GM06990 (cell line): ENCODE measurements around the gene SUCNR1.

ENCODE experiments used
- DNase-seq: peaks from one replicate; pipeline ENCODE4 v3.0.0-alpha.2; 2011; ENCODE audit not compliant: insufficient read length; ENCODE audit errors: extremely low read depth
- H3K27me3 ChIP-seq: replicated peaks from 2 replicates; pipeline ENCODE4 v1.6.0; 2011; ENCODE audit warnings: low read length; ENCODE audit not compliant: control insufficient read depth, insufficient read depth
- H3K36me3 ChIP-seq: 2 replicates; pipeline ENCODE4 v1.5.1; 2011; ENCODE audit warnings: low read length; ENCODE audit not compliant: control insufficient read depth, insufficient read depth
- H3K4me3 ChIP-seq: replicated peaks from 2 replicates; pipeline ENCODE4 v1.5.1; 2011; ENCODE audit warnings: low read depth, mild to moderate bottlenecking, control low read depth, low read length
- CTCF ChIP-seq: IDR thresholded peaks from 2 replicates; pipeline ENCODE4 v1.5.1; 2011; ENCODE audit warnings: low read length, control low read depth, mild to moderate bottlenecking, inconsistent platforms; ENCODE audit not compliant: insufficient read depth, poor library complexity, severe bottlenecking

SUCNR1 gene

DNA sequence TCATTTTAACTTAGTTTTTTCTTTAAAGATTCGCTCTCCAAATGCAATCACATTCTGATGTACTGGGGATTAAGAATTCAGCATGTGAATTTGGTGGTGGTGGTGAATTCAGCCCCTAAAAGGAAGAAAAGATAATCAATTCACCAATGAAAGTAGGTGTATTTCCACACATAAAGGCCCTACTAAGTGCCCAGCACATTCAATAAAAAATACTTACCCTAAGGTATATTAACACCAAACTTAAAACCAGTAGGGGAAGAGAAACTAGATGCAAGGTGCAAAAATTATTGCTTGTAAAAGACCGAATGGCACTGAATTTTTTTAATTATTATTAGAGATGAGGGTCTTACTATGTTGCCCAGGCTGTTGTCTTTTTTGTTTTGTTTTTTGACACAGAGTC, 16.8 kb upstream of the SUCNR1 start:
- DNase-seq = no peak
- TF ChIP-seq CTCF = no peak
- Histone ChIP-seq H3K4me3 (no peak overlapping the region), H3K36me3 (no peaks in the 10 kb centered on the region), H3K27me3 (no peaks in the 10 kb centered on the region)

GRCh38 chr3:151859233-151859673, 14.2 kb upstream of the SUCNR1 start:
- DNase-seq = no peak
- no peak overlapping the region for H3K4me3 ChIP-seq
- no peaks in the 10 kb centered on the region for H3K27me3 ChIP-seq
- H3K36me3 ChIP-seq = no peaks in the 10 kb centered on the region
- no peak for TF ChIP-seq CTCF

DNA sequence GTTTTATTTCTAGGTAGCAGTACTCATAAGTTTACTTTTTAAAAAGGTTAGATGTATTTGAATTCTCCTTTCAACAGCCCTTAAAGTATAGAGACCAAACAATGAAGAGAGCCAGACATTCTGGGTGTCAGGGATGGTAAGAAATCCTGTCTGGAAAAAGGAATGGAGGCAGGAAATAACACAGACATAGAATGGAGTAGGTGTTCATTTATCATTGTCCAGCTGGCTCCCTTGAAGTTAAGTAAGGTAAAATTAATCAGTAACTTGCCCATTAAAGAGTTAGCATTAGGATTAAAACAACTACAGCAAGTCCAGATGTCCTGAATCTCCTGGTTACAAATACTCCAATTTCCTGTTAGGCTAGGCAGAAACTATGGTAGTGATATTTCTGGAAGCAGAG, 13.5 kb upstream of the SUCNR1 start:
- no peak for TF ChIP-seq CTCF
- H3K27me3 ChIP-seq = no peaks in the 10 kb centered on the region
- H3K4me3 ChIP-seq = no peak overlapping the region
- no peaks in the 10 kb centered on the region for H3K36me3 ChIP-seq
- no peak for DNase-seq

- no peak overlapping the region for H3K4me3 ChIP-seq
- TF ChIP-seq CTCF = no peak
- no peaks in the 10 kb centered on the region for H3K27me3 ChIP-seq
- DNase-seq = no peak
- H3K36me3 ChIP-seq = no peaks in the 10 kb centered on the region
These were observed 9.8 kb upstream of the SUCNR1 start for GRCh38 chr3:151863611-151864010.

GRCh38 chr3:151864423-151865101, 8.9 kb upstream of the SUCNR1 start:
- TF ChIP-seq CTCF = no peak
- no peaks in the 10 kb centered on the region for H3K36me3 ChIP-seq
- H3K4me3 ChIP-seq = no peak overlapping the region
- no peak for DNase-seq
- no peaks in the 10 kb centered on the region for H3K27me3 ChIP-seq
